ENCODE data around the gene AARS2.

AARS2 gene

GRCh38 chr6:44273617-44274016 lies 39.5 kb downstream of the AARS2 start:
- DNase-seq, result no peak

GRCh38 chr6:44272999-44273566 lies 40.1 kb downstream of the AARS2 start:
- no peak for DNase-seq

DNA sequence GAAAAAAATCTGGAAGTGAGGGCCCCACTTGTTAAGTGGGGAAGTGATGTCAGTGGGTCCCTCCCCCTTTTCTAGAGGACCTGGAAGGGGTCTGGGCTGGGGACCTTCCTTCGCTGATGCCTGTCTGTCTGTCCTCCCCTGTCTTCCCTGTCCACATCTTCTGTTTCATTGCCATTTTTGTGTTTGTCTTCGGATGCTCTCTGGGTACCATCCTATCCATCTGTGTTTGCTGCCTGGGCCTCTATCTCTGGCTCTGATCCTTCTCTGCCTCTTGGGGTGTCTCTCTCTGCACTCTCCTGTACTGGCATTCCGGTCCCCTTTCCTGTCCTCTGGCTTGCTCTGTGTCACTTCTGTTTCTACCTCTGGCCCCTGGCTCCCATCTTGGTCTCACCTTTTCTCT lies 40.6 kb downstream of the AARS2 start:
- DNase-seq, result no peak

- no peak for DNase-seq
Observed at GRCh38 chr6:44271914-44272313, 41.2 kb downstream of the AARS2 start.

GRCh38 chr6:44271406-44271723 lies 41.8 kb downstream of the AARS2 start:
- DNase-seq, result no peak

- DNase-seq, result no peak
Observed at GRCh38 chr6:44270526-44271405, 42.4 kb downstream of the AARS2 start.

GRCh38 chr6:44269921-44270525 lies 43.1 kb downstream of the AARS2 start, which contains the start of gene TMEM151B:
Gene TMEM151B, plus strand, starts transcription at chr6:44270450. Its CDS starts 293 bp downstream, at chr6:44270743.
- DNase-seq, result no peak

- no peak for DNase-seq
Observed at GRCh38 chr6:44269178-44269920, 43.8 kb downstream of the AARS2 start.

GRCh38 chr6:44268095-44268628 lies 45.0 kb downstream of the AARS2 start:
- peak; percentile 60 for DNase-seq

- DNase-seq, result no peak
Observed at GRCh38 chr6:44267252-44267651, 45.9 kb downstream of the AARS2 start.

- no peak for DNase-seq
Observed at GRCh38 chr6:44266347-44266746, 46.8 kb downstream of the AARS2 start.

DNA sequence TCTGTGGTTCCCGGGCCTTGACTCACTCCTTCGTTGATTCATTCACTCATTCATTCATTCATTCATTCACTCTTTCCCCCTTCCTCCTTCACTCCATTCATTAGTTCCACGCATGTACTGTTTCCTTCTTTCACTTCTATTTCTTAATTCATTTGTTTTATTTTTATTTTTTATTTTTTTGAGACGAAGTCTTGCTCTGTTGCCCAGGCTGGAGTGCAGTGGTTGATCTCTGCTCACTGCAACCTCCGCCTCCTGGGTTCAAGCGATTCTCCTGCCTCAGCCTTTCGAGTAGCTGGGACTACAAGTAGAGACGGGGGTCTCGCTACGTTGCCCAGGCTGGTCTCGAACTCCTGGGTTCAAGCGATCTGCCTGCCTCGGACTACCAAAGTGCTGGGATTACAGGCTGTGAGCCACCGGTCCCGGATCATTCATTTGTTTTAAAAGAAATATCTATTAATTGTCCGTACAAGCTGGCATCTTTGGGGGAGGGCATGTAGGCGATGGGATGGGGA lies 47.4 kb downstream of the AARS2 start:
- no peak for DNase-seq

- peak; percentile 97 for DNase-seq
Observed at GRCh38 chr6:44265007-44265721, 48.0 kb downstream of the AARS2 start, which contains the start of gene NFKBIE. Gene NFKBIE, minus strand, starts transcription at chr6:44265551. Its CDS starts 205 bp downstream, at chr6:44265346.

- no peak for DNase-seq
Observed at GRCh38 chr6:44264154-44265006, 48.8 kb downstream of the AARS2 start.

GRCh38 chr6:44263354-44264100 lies 49.6 kb downstream of the AARS2 start:
- DNase-seq, result no peak

- no peak for DNase-seq
Observed at GRCh38 chr6:44262467-44263353, 50.4 kb downstream of the AARS2 start.

- no peak for DNase-seq
Observed at GRCh38 chr6:44261581-44261980, 51.6 kb downstream of the AARS2 start.

DNA sequence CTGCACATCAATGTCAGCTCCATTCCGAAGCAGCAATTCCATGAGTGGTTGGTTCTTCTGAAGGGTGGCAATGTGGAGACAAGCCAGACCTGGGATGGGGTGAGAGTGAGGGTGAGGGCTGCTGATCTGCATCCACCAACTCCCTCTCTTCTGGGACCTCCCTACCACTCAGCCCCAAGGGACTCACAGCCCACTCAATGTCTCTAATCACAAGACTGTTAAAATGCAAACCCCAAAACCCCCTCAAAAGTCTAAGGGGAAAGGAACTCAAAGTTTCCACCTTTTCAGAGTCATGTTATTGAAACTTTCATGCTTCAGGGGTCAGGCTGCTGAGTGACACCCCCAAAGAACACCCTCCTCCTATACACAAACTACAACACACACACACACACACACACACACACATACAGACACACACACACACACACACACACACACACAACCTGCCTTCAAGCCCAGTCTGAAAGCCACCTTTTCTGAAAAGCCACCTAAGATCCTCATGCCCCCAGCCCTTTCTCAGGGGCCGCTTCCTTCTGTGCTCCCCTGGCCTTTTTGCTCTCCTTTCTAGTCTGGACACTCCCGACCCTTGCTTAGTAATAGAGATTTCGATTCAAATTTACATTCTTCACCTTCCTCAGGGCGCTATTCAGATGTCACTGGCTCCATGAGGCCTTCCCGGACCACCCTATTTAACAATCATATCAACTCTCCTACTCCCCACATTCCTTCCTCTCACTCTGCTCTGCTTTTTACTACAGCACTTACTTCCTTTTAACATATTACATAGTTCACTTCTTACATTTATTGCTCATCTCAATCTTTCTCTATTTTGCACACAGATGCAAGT lies 52.5 kb downstream of the AARS2 start:
- no peak for DNase-seq
